DMS53 treated with DMSO at 0.1 percent for 48 hours (cell line): Measurements from ENCODE around the gene CFAP46.

Experiments used
- DNase-seq: peaks from one replicate; lab custom pipeline; 2025; ENCODE audit not compliant: unreplicated experiment; lab: John Stamatoyannopoulos, UW

CFAP46 gene

DNA sequence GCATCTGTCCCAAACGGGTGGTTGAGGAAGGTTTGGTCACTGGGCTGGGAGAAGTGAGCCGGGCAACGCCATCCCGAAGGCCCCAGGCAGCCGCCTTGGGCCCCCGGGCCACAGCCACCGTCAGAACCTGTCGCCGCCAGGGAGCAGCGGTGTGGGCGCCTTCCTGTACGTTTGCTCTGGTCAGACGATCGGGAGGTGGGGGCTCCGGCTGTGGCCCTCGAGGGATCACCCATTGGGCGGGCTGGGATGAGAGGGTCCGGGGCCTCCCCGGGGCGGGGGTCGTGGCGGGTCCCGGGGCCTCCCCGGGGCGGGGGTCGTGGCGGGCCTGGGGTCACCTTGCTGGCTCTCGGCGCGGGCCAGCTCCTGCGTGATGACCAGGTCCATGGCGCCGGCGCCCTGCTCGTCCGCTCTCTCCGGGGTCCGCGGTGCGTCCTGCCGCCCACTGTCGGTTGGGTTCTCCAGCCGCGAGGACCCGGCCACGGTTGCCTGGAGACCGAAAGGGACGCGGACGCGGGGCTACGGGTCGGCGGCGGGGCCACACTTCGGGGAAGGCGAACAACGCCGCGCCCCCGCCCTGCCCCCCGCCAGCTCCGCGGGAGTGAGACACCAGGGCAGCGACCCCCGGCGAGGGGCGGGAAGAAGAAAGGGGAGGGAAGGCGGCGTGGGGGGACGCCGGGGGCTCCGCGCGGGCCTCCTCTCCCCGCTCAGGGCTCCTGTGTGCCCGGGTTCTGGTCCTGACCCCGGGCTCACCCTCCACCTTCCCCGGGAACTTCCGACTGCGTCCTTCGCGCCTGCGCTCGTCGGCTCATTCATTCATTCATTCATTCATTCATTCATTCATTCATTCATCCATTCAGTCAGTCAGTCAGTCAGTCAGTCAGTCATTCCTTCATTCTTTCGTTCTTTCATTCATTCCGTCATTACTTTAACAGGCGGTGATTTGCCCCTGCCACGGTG is at the start of gene CFAP46:
Gene CFAP46 (minus strand): TSS at position 470 of the 957 bp plus-strand sequence. CDS start 86 bp downstream, at position 384.
- DNase-seq = no peak

GRCh38 chr10:132991706-132992432 is 49.5 kb upstream of the CFAP46 start:
- no peak for DNase-seq

DNA sequence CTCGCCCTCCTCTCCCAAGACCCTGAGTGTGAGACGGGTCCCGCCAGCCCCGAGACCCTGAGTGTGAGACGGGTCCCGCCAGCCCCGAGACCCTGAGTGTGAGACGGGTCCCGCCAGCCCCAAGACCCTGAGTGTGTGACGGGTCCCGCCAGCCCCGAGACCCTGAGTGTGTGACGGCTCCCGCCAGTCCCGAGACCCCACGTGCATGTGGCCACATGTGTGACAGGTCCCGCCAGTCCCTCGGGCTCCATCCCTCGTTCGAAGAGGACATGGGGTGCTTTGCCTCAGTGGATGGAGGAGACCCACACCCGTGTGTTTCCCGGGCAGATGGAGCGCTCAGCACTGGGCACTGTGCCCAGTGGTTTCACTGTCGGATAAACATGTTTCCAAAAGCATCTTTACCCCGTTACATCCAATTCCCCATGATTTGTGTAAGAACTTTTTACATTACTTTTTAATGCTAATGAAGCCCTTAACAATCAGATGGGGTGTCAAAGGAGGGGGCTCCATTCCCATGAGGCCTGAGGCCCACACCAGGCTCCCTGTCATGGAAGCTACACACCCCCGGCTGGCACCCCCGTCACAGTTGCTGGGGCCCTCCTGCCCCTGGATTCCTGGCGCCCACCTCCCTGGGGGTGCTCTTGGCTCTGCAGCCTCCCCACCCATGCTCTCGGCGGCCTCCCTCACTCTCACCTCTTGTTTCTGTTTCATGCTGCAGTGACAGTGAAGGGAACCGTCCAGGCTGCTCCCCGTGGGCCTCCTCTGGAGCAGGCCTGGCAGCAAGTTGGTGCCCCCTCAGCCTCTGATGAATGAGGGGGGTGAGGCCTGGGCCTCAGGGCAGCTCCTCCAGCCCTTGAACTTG is 48.5 kb upstream of the CFAP46 start:
- DNase-seq = no peak

- no peak for DNase-seq
These were observed 47.4 kb upstream of the CFAP46 start for GRCh38 chr10:132989476-132990415.

DNA sequence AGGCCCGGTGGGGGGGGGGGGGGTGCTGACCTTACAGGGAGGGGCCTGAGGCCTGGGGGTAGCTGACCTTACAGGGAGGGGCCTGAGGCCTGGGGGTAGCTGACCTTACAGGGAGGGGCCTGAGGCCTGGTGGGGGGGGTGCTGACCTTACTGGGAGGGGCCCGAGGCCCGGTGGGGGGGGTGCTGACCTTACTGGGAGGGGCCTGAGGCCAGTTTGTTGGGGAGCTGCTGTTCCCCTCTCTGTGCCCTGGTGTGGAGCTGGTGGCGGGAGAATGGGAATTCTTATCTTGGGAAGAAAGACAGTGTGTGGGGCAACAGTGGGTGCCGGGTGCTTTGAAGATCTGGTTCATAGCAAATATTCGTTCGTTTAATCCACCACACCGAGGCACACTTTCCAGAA is 46.6 kb upstream of the CFAP46 start:
- DNase-seq = no peak

- DNase-seq = no peak
These were observed 45.6 kb upstream of the CFAP46 start for GRCh38 chr10:132987671-132988571.

DNA sequence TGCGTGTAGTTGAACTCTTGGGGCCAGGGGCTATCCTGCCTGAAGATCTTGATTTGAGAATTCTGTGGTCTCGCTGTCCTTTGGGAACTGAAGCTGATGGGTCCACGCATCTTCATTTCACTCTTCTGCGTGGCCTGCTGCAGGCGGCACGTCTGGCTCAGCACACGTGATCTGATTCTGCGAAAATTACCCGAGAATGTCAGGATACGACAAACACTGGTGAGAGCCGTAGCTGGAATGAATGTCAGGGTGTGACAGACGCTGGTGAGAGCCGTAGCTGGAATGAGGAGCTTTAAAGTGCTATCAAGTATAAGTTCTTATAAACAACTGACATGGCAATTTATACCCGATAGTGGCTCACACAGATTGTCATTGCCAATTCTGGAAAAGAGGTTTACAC is 44.6 kb upstream of the CFAP46 start:
- DNase-seq = no peak

DNA sequence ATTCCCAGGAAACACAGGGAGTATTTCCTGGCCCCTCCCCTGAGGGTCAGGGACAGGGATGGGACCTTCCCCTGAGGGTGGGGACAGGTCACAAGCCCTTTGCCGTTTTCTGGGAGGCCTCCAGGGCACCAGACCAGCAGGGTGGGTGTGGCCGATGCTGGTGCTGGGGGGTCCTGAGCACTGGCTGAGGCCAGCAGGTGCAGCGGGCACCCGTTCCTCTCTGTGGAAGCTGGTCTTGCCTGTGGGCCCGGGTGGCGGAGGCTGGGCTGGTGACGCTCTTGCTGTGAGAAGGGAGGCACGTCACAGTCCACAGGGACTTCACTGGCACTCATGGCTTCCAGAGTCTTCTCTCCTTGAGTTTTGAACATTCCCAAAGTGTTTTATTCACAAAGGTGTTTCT is 44.2 kb upstream of the CFAP46 start:
- no peak for DNase-seq

GRCh38 chr10:132986076-132986475 is 43.7 kb upstream of the CFAP46 start:
- no peak for DNase-seq

DNA sequence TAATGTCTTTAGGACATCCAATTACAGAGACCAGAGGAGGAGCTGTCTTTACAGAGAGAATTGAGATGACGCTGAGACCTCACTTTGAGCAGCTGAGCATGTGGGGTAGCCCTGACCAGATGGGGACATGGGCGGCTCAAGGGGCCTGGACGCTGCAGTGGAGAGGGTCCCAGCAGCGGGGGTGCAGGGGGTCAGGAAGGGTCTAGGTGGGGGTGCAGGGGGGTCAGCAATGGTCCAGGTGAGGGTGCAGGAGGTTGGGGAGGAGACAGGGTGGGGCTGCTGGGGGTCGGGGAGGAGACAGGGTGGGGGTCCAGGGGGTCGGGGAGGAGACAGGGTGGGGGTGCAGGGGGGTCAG is 43.2 kb upstream of the CFAP46 start:
- DNase-seq = no peak

DNA sequence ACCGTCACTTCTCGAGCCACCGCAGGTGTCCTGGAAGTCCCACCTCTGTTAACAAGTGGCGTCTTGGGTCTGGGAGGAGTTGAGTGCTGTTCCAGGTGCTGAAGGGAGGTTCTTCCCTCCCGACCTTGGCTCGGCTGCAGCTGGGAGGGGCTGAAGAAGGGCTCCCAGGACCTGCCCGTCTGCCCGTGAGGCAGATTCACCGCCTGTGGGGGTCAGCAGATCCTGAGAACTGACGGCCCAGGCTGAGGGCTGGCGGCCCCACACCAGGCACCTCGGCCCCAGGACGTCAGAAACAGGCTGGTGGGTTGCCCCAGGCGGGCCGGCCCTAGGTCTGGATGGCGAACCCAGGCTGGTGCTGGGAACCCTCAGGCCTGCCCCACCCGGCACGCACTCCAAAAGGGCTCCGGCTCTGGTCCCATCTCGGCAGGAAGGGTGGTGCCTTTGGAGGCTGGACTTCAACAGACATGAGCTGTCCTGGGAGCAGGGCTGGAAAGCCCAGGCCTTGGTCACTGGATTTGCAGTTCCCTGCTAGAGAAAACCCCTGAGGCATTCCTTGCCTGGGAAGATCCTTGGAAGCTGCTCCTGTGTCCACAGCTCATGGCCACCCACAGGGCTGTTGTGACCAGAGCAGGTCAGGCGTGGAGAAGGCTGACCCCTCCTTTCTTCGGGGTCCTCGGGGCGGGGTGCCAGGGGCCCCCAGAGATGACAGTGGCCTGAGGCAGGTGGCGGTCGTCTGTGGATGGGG is 42.6 kb upstream of the CFAP46 start:
- DNase-seq = no peak

DNA sequence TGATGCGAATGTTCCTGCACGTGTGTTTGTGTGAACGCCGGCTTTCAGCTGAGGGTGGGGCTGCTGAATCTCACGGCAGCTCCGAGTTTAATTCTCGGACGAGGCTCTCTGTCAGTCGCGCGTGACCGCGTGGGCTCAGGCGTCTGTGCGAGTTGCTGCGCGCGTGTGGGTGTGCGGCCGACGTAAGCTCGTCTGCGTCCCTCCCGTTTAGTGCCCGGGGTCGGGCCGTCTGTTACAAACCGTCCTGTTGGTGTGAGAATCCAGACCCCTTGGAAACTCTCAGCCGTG is 41.6 kb upstream of the CFAP46 start:
- DNase-seq = no peak

GRCh38 chr10:132983252-132984007 is 41.1 kb upstream of the CFAP46 start:
- DNase-seq = no peak

- DNase-seq = no peak
These were observed 40.1 kb upstream of the CFAP46 start for GRCh38 chr10:132982301-132982989.

GRCh38 chr10:132981746-132982145 is 39.4 kb upstream of the CFAP46 start:
- DNase-seq = no peak

DNA sequence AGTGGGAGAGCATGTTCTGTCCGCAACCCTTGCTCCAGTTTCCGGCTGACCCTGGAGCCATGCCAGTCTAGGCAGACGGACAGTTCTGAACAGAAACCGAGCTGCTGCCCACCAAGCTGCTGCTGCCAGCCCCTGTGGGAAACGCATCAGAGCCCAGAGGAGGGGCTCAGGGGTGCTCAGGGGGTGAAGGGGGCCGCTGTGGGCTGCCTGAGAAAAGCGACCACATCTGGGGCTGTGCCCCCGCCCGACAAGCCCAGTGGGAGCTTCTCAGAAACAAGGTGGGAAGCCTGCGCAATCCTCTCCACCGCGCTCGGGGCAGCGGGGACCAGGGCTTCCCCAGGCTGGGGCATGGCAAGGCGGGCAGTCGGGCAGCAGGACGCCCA is 38.8 kb upstream of the CFAP46 start:
- no peak for DNase-seq

DNA sequence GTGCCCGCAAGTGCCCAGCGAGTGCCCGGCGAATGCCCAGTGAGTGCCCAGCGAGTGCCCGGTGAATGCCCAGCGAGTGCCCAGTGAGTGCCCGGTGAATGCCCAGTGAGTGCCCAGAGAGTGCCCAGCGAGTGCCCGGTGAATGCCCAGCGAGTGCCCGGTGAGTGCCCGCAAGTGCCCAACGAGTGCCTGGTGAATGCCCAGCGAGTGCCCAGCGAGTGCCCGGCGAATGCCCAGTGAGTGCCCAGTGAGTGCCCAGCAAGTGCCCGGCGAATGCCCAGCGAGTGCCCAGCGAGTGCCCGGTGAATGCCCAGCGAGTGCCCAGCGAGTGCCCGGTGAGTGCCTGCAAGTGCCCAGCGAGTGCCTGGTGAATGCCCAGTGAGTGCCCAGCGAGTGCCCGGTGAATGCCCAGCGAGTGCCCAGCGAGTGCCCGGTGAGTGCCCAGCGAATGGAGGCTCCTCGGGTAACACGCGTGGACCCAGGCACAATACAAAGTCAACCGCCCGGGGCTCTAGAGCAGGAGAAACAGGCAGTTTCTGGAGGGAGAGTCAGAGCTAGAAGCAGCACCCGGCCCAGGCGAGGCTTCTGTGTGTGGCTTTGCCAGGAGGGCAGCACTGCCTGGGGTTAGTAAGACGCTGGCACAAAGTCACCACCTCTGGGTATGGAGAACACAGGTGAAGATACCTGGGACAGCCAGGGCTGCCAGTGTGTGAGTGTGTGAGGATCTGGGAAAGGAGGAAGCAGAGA is 38.2 kb upstream of the CFAP46 start:
- DNase-seq = no peak
